BJ (cell line): Measurements from ENCODE around the gene FFAR3. TPM values are rescaled to one million over a fixed set of nuclear protein-coding genes. Genes with fewer than 3 reads are reported as not detected.

Experiments
- CTCF ChIA-PET: fragments of 350-600 bp; formaldehyde crosslinking; extraction: SDS; loops from one replicate; lab custom pipeline; 2021; ENCODE audit warnings: antibody characterized with exemption, inconsistent platforms; lab: Yijun Ruan, JAX
- POLR2A ChIA-PET: fragments of 300-600 bp; sonication (Branson Sonifier 250); formaldehyde crosslinking; extraction: SDS; loops from one replicate; lab custom pipeline; 2021; ENCODE audit warnings: antibody characterized with exemption; lab: Charles Lee
- DNase-seq: peaks from one replicate; pipeline ENCODE4 v3.0.0-alpha.2; 2011; ENCODE audit warnings: low read depth
- H3K27me3 ChIP-seq: 2 replicates; pipeline ENCODE4 v1.6.0; 2011; ENCODE audit warnings: low read length; ENCODE audit not compliant: control insufficient read depth, insufficient read depth
- H3K36me3 ChIP-seq: 2 replicates; pipeline ENCODE4 v1.5.1; 2011; ENCODE audit warnings: low read length; ENCODE audit not compliant: control insufficient read depth, insufficient read depth
- H3K4me3 ChIP-seq: 2 replicates; pipeline ENCODE4 v1.5.1; 2011; ENCODE audit warnings: low read depth, mild to moderate bottlenecking, control low read depth, low read length
- CTCF ChIP-seq: IDR thresholded peaks from 2 replicates; pipeline ENCODE4 v1.5.1; 2011; ENCODE audit warnings: low read depth, mild to moderate bottlenecking, control low read depth, inconsistent platforms, low read length, moderate library complexity; ENCODE audit not compliant: insufficient read depth
- polyA plus RNA-seq: library from polyadenylated mRNA; depleted of rRNA; stranded (reverse); fragments of >200 nt; gene quantifications from 2 replicates; pipeline ENCODE4 v1.2.3, GENCODE V29; 2011

Gene FFAR3
- polyA plus RNA-seq, 1 experiment = not detected

DNA sequence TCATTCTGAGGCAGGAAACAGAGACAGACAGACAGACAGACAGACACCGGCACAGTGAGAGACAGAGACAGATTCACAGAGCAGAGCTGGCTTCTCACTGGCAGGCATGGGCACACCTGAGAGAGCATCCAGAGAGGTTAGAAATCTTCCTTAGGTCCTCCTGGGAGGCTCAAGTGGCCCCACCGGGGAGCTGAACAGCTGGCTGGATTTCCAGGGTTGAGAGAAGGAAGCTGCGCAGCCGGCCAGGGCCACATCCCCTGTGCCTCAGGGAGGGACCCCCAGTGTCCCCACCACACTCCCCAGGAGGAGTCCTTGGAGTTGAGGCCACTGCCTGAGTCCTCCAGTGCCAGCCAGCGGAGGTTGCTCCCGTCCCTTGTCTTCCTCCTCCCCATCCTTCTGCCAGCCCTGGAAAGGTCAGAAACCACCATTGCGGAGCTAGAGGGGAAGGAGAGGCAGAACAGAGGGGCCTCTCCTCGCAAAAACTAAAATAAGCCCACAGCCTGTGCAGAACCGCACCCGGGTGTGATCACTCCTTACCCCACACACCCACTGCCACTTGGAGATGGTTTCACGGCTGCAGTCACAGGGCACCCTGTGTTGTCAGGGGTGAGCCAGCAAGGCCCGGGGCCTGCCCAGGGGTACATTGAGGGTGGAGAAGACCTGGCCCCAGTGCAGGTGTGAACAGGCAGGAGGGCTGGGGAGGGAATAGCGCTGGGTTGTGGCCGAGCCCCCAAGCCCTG is 4.2 kb downstream of the FFAR3 start:
- no peak for TF ChIP-seq CTCF
- DNase-seq = no peak
- Histone ChIP-seq H3K36me3 (no peaks in the 10 kb centered on the region), H3K4me3 (no peak overlapping the region), H3K27me3 (no peaks in the 10 kb centered on the region; the same call in none of the 2 replicates)
- CTCF ChIA-PET = interaction anchor here (0.8 to 1.1 kb wide), 2 partner anchors 9 to 133 kb away, joined by 3 to 4 read pairs; no protein-coding TSS in a partner anchor
- POLR2A ChIA-PET = no interaction called here

- no peak for TF ChIP-seq CTCF
- ChIA-PET POLR2A (no interaction called here), CTCF (interaction anchor here (0.9 to 3.7 kb wide), 2 partner anchors 10 to 38 kb away, joined by 4 to 18 read pairs; no protein-coding TSS in a partner anchor)
- DNase-seq = no peak
- Histone ChIP-seq H3K36me3 (no peaks in the 10 kb centered on the region), H3K4me3 (no peak overlapping the region), H3K27me3 (no peaks in the 10 kb centered on the region; the same call in none of the 2 replicates)
Observed at GRCh38 chr19:35363001-35363590, 4.8 kb downstream of the FFAR3 start.

DNA sequence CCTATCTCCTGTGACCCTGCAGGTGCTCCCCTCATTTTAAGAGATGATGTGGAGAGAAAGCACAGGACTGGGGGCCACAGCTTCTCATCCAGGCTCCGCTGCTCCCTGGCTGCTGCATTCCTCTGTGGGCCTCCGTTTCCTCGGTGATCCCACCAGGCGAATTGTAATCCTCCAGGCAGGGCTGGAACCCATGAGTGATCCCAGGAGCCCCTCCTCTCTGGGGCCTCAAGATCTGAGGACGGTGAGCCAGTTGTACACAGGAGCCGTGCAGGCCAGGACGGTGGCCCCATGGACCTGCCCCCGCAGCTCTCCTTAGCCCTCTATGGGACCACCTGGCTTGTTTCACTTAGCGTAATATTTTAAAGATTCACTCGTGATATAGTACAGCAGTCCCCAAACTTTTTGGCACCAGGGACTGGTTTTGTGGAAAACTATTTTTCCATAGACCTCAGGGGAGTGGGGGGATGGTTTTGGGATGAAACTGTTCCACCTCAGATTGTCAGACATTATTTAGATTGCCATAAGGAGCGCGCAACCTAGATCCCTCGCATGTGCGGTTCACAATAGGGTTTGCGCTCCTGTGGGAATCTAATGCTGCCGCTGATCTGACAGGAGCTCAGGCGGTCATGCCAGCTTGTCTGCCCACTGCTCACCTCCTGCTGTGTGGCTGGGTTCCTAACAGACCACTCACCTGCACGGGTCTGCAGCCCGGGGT is 5.6 kb downstream of the FFAR3 start:
- no peaks in the 10 kb centered on the region; the same call in none of the 2 replicates for H3K27me3 ChIP-seq
- no peak for DNase-seq
- no peaks in the 10 kb centered on the region for H3K36me3 ChIP-seq
- POLR2A ChIA-PET = no interaction called here
- CTCF ChIA-PET = interaction anchor here (0.9 to 3.7 kb wide), 2 partner anchors 10 to 37 kb away, joined by 4 to 18 read pairs; no protein-coding TSS in a partner anchor
- H3K4me3 ChIP-seq = no peak overlapping the region
- TF ChIP-seq CTCF = no peak

DNA sequence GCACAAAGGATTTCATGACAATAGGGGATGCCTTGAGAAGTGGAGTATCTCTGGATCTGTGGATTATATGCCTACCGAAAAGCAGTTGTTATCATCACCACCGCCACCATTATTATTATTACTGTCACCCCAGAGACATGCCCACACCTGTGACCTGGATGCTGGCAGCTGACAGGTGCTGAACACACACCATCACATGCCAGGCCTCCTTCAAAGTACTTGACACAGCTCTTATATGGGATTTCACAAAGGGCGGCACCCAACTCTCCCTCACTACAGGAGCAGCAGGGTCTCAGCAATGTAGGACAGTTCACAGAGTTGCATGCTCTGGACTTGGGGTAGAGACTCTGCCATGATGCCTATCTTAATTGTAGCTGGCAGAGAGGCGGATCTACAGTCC is 7.0 kb downstream of the FFAR3 start:
- Histone ChIP-seq H3K27me3 (no peaks in the 10 kb centered on the region; the same call in none of the 2 replicates), H3K36me3 (no peaks in the 10 kb centered on the region), H3K4me3 (no peak overlapping the region)
- DNase-seq = no peak
- ChIA-PET POLR2A (no interaction called here), CTCF (interaction anchor here (0.9 to 3.7 kb wide), 3 partner anchors 12 to 145 kb away, joined by 3 to 18 read pairs (median 4); no protein-coding TSS in a partner anchor)
- TF ChIP-seq CTCF = no peak

- Histone ChIP-seq H3K27me3 (no peaks in the 10 kb centered on the region; the same call in none of the 2 replicates), H3K4me3 (no peak overlapping the region), H3K36me3 (no peaks in the 10 kb centered on the region)
- TF ChIP-seq CTCF = no peak
- POLR2A ChIA-PET = no interaction called here
- CTCF ChIA-PET = no interaction called here
- DNase-seq = no peak
Observed at GRCh38 chr19:35368378-35368777, 10.1 kb downstream of the FFAR3 start.
